Inferior parietal cortex (tissue), 1 donor: ENCODE measurements around the gene ENTPD8.
"Not testable (repeated sequence)": the region's sequence is repeated elsewhere in the genome, so short reads cannot be mapped to it uniquely, and the experiment has no call there.

Experiments
- DNase-seq: peaks from one replicate; pipeline ENCODE4 v3.0.0-alpha.2; 2016; ENCODE audit errors: extremely low spot score

ENTPD8 gene

GRCh38 chr9:137411645-137412380, 29.3 kb downstream of the ENTPD8 start:
- DNase-seq: no peak

DNA sequence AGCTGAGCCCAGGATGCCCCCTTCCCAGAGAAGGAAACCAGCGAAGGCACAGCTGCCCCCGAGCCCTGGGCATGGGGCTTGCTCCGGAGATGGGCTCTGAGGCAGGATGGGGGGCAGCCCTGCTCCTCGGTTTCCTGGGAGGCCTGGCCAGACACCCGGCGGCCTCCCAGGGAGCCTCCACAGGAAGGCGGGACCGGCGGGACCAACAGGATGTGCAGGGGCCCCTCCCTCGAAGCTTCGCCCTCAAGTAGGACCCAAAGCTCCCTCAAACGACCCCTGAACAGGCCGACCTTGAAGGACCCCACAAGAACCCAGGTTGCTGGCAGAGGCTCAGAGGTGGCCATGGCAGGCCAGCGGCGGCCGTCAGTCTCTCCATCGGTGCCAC, 29.9 kb downstream of the ENTPD8 start:
- no peak for DNase-seq

DNA sequence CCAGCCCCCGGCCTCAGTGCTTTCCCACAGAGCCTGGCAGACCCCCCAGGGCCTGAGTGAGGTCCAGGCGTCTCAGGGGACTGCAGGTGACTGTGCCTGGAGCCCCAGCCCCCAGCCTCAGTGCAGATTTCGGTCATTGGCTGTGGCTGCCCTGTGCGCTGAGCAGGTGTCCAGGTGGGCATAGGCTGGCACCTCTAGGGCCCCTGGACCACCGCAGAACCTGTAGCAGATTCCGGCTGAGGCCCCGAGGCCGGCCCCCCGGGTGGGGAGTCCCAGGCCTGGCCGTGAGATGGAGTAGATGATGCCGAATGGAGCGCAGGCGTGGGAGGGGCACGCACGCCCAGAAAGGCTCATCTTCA, 30.3 kb downstream of the ENTPD8 start:
- DNase-seq: no peak

GRCh38 chr9:137410236-137410890, 30.8 kb downstream of the ENTPD8 start:
- not testable (repeated sequence) for DNase-seq

DNA sequence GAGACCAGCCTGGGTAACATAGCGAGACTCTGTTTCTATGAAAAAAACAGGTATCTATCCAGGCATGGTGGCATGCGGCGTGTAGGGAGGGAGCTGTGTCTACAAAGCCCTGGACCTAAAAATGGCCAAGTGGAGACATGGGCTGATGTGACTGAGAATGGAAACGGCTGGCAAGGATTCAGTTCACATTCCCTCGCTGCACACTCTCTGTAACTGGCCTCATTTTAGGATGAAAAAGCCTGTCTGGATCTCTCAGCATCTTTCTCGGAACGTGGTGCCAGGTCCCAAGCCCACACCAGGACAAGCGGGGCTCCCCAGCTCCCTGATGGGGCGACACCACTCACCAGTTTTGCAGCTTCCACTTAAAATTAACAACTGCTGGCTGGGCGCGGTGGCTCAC, 31.6 kb downstream of the ENTPD8 start:
- no peak for DNase-seq

GRCh38 chr9:137408651-137409405, 32.3 kb downstream of the ENTPD8 start:
- no peak for DNase-seq

- no peak for DNase-seq
Observed at GRCh38 chr9:137407590-137408300, 33.4 kb downstream of the ENTPD8 start.

DNA sequence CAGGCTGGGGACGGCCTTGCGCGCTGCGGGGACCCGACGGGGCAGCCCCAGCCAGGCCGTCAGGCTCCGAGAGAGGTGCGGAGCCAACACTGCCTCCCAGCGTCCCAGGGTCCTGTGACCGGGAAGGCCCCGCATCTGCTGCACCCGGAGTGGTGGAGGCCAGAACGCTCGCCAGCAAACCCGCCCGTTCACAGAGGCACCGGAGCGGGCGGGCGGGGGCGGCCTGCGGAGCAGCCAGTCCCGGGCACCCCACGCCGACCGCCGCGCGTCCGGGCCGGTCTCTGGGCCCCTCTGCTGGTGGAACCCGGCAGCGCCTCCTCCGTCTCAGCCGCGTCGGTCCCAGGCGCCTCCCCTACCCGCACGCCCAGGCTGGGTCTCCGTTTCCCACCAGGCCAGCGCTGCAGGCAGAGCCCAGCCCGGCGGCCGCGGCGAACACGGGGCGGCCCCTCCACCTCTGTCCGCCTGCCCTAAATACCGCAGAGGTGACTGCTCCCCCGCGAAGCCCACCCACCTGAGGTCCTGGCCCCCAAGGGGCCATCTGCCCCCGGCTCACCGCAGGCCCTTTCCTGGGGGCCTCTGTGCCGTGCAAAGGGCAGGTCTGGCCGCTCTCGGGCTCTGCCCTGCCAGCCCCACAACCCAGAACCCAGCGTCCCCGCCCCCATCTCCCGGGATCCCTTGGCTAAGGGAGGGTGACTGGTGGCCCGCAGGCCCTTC, 34.1 kb downstream of the ENTPD8 start:
- DNase-seq: no peak

DNA sequence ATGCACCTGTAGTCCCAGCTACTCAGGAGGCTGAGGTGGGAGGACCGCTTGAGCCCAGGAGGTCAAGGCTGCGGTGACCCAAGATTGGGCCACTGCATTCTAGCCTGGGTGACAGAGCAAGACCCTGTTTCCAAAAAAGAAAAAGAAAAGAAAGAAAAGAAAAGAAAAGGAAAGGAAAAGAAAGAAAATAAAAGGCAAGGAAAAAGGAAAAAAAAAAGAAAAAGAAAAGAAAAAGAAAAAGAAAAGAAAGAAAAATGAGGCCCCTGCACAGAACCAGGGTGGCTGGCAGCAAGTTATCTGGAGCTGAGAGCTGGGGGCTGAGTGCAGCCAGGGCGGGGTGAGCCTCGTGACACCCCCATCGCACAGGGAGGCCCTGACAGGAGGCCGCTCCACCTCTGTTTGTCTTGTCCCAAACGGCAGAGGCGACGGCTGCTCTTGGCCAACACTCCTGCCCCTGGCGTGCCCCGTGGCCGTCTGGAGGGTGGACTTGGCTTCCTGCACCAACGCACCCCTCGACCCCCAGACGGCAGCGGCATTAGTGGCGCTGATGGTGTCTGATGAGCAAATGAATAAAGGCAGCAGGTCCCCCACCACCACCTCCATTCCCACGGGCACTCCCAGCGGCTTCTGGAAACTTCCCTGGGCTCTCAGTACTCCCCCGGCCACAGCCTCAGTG, 34.9 kb downstream of the ENTPD8 start:
- no peak for DNase-seq

DNA sequence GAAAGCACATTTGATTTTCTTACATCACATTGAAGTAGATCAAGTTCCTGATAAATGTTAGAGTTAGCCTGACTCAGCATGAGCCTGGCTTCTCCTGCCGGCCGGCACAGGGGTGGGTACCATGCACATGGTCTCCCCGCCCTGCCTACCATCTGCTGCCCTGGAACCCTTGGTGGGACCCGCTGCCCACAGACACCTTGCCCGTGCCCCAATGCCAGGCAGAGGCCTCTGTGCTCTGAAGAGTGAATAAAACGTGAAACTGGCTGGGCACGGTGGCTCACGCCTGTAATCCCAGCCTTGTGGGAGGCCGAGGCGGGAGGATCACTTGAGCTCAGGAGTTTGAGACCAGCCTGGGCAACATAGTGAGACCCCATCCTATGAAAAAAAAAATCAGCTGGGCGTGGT, 35.5 kb downstream of the ENTPD8 start:
- DNase-seq: no peak

- no peak for DNase-seq
Observed at GRCh38 chr9:137404961-137405567, 36.1 kb downstream of the ENTPD8 start.

- no peak for DNase-seq
Observed at GRCh38 chr9:137403269-137403668, 37.9 kb downstream of the ENTPD8 start.

GRCh38 chr9:137402746-137403145, 38.4 kb downstream of the ENTPD8 start:
- no peak for DNase-seq

GRCh38 chr9:137398561-137399468, 42.3 kb downstream of the ENTPD8 start:
- no peak for DNase-seq

GRCh38 chr9:137397675-137398423, 43.3 kb downstream of the ENTPD8 start:
- no peak for DNase-seq

DNA sequence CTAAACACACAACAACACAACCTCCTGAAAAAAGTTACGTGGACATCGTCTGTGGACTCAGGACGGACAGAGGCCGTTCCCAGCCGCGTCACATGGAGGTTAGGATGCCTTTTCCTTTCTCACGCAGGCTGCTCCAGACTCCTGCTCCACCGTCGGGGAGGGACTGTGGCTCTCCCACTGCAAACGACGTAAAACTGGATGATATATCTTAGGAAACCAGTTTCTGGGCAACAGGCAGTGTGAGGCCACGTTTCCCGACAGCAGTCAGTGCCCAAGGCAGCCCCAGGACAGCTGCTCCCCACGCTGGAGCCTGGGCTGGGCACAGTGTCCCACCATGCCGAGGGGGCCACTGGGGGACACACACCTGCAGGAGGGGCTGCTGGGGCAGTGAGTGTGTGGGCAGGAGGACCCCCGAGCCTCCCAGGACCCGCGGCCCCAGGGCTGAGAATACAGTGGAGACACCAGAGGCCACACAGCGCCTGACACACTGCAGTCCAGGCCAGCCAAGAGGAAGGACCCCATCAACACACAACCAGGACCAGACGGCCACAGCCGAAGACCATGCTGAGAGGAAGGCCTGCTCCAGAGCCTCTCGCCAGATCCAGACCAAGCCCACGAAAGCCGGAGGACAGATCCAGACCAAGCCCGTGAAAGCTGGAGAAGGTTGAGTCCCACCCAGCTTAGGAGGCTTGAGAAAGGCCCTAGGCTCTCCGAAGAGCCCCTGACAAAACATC, 44.4 kb downstream of the ENTPD8 start:
- no peak for DNase-seq

- DNase-seq: no peak
Observed at GRCh38 chr9:137396227-137396626, 44.9 kb downstream of the ENTPD8 start.

GRCh38 chr9:137395666-137396010, 45.5 kb downstream of the ENTPD8 start:
- no peak for DNase-seq
